Subcutaneous adipose tissue (tissue), 4 donors: Measurements from ENCODE around the gene MRPS15. TPM values are rescaled to one million over a fixed set of nuclear protein-coding genes. Genes with fewer than 3 reads are reported as not detected.

Experiments used
- total RNA-seq, 4 donors: library from RNA; depleted of rRNA; stranded (reverse); fragments of >200 nt; gene quantifications; one replicate each; pipeline ENCODE4 v1.1.0, GENCODE V29; 2016
- TF ChIP-seq, protein P1 (sequence below): fragments of 450-650 bp; IDR thresholded peaks from one replicate; pipeline ENCODE4 v1.5.1; 2016; ENCODE audit warnings: low read depth, mild to moderate bottlenecking, control low read depth, antibody characterized with exemption, moderate library complexity

Gene MRPS15
- total RNA-seq, 4 donors from 2014 or later: 64.1 to 91.0 (median 85.1) TPM

- TF ChIP-seq, protein P1, sequence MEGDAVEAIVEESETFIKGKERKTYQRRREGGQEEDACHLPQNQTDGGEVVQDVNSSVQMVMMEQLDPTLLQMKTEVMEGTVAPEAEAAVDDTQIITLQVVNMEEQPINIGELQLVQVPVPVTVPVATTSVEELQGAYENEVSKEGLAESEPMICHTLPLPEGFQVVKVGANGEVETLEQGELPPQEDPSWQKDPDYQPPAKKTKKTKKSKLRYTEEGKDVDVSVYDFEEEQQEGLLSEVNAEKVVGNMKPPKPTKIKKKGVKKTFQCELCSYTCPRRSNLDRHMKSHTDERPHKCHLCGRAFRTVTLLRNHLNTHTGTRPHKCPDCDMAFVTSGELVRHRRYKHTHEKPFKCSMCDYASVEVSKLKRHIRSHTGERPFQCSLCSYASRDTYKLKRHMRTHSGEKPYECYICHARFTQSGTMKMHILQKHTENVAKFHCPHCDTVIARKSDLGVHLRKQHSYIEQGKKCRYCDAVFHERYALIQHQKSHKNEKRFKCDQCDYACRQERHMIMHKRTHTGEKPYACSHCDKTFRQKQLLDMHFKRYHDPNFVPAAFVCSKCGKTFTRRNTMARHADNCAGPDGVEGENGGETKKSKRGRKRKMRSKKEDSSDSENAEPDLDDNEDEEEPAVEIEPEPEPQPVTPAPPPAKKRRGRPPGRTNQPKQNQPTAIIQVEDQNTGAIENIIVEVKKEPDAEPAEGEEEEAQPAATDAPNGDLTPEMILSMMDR: no peak
These were observed 23.7 kb upstream of the MRPS15 start for GRCh38 chr1:36487906-36488305.

DNA sequence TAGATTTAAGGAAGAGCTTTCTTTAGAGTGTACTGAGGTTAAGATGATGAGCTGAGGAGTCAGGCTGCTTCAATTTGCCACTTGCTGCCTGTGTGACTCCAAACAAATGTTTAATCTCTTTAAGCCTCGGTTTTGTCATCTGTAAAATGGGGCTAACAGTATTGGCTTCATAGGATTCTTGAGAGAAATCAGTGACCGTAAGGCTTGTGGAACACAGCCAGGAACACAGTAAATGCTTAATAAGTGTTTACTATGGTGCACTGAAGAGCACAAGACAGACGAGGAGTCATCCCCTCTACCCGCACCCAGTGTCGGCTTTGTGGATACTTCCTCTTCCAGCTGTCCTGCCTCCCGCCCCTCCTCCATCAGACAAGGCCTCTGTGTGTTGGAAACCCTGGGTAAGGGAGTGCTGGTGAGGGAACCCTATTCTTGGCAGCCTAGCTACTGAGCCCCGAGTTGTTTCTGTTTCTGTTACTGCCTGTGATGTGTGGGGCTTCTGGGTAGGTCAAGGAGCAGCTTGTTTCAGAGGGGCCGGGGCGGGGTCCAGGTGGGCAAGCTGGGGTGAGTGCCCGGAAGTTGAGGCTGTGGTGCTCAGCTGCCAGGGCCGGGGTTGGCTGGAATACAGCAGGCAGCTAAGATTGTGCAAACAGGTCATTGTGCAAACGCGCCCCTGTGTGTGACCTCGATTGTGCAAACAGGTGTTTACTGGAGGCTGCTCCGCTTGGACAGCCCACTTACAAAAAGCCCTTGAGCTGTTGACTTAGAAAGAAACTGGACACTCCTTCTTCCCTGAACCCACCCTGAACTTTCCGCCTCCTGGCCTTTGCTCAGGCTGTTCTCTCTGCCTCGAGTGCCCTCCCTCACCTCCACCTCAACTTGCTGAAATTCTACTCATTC lies 22.5 kb upstream of the MRPS15 start:
- TF ChIP-seq, protein P1: no peak

DNA sequence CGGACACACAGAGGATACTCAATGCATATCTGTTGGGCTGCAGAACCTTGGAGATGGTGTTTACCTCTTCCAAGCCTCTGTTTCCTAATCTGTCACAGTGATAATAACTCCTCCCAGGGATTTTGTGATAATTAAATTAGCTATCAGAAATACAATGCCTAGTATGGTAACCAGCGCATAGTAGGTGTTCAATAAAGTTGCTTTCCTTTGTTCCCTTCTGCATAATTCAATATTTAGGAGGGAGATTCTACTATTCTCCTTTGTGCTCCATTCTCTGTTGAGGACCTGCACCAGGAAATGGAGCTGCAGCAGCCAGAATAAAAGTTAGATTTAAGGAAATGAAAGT lies 21.9 kb upstream of the MRPS15 start:
- TF ChIP-seq, protein P1: no peak

DNA sequence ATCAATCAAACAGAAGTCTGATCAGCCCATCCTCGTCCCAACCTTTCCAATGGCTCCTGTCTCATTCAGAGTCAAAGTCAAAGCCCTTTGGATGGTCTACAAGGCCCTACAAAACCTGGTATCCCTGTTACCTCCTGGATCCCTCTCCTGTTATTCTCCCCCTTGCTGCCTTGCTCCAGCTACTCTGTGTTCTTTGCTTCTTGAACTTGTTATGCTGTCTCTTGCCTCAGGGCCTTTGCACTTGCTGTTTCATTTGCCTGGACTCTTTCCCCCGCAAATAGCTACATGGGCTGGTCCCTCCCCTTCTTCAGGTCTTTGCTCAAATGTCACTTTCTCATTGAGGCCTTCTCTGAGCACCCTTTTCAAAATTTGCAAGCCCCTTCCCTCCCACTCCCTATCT lies 19.9 kb upstream of the MRPS15 start:
- TF ChIP-seq, protein P1: no peak

DNA sequence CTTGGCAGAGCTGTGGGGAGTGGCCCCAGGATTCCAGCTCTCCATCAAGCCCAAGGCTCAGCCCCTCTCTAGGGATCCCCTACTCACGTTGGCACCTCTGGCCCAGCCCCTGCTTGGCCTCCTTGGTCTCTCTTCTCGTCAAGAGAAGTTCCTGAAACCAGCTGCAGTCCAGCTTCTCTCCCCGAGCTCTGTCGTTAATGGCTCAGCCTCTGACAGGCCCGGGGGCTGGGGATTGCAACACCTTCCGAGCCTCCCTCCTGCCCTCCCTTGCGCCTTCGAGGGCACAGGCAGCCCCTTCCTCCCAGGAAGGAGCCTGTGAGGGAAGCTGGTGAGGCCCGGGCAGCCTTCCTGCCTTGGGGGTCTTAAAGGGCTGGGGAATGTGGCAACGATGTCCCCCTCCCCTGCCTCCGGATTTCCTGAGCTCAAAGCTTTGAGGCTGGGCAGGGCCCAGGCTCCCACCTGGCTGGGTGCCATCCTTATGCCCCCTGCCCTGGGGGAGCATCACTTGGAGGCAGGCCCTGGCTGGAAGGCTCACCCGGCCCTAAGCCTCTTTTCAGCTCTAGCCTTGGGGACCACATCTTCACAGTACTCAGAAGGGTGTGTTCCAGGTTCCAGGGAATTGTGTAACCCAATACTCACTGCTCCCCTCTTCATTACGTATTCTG lies 18.7 kb upstream of the MRPS15 start, which contains the start of gene CSF3R:
CSF3R (minus strand) TSS at position 190 of the 665 bp plus-strand sequence. CDS start 3,417 bp downstream, outside the sequence.
- TF ChIP-seq, protein P1: no peak

DNA sequence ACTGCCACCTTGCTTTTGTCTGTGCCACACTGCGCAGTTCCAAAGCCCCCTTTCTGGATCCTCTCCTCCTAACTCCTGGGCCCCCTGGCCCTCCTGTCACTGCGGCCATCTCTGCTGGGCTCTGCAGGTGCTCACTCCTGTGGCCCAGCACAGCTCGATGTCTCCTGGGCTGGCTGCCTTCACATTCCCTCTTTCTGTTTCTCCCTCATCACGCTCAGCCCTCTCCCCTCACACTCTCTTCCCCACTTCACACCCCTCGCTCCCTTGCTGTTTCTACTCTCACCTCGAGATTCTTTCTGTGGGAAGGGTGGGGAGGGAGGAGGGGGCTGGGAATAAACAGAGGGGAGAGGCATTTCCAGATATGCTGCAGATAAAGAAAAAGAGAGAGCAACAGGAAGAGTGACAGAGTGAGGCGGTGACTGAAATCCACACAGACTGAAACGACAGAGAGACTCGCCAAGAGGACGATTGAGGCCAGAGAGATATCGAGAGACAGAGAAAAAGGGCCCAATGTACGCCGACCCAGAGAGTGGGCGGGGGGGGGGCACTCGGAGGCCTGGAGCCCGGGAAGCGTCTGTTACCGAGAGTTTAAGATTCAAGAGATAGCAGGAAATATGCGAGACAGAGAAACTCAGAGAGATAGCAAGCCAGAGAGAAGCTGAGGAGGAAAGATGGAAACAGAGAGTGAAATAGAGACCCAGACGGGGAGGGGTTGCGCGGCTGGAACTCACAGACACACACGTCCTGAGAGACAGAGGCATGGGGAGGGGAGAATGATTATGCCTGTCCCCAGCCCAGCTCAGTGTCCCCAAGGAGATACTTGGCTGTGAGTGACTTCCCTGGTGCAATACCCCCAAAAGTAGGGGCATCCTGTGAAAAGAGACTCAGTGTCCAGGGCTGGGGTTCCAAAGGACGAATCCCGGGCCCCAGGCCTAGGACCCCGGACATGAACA lies 17.9 kb upstream of the MRPS15 start:
- TF ChIP-seq, protein P1: no peak

DNA sequence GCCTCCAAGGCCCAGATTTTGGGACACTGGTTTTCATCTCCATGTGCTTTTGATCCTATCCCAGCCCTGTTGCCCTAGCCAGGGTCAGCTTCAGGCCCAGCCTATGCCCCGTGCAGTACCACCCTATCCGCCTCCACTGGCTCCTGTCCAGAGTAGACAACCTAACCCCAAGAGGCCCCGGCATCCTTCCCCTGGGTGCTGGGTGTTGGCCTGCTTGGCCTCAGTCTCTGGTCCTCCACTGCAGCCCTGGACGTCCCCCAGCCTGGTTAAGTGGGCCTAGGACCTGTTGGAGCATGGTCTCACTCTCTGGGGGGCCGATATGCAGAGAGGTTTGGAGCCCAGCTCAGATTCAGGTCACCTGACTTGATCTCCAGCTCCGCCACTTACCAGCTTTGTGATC lies 16.9 kb upstream of the MRPS15 start:
- TF ChIP-seq, protein P1: no peak
